Stomach (tissue), 4 donors: ENCODE data around the gene ACP3.
"Not testable (repeated sequence)": the region's sequence is repeated elsewhere in the genome, so short reads cannot be mapped to it uniquely, and the experiment has no call there.

Experiments
- EP300 ChIP-seq: sonication (generic); formaldehyde crosslinking; IDR thresholded peaks from one replicate; pipeline ENCODE4 v1.6.1; 2017; ENCODE audit warnings: antibody characterized with exemption
- POLR2A ChIP-seq, 4 donors: fragments of 450-650 bp; IDR thresholded peaks; one replicate each; pipeline ENCODE4 v1.6.1; 2016; ENCODE audit warnings: antibody characterized with exemption in 4 of 4, control low read depth in 2 of 4, mild to moderate bottlenecking in 1 of 4, moderate library complexity in 1 of 4
- TF ChIP-seq, protein P1 (sequence below), 7 experiments: fragments of 450-650 bp in 4 of 7; fragments of 200-600 bp in 3 of 7; sonication (generic) in 3 of 7; IDR thresholded peaks; one replicate each; pipeline ENCODE4 v1.5.1; 2016 to 2019; ENCODE audit warnings: antibody characterized with exemption in 7 of 7, control low read depth in 2 of 7, mild to moderate bottlenecking in 1 of 7

DNA sequence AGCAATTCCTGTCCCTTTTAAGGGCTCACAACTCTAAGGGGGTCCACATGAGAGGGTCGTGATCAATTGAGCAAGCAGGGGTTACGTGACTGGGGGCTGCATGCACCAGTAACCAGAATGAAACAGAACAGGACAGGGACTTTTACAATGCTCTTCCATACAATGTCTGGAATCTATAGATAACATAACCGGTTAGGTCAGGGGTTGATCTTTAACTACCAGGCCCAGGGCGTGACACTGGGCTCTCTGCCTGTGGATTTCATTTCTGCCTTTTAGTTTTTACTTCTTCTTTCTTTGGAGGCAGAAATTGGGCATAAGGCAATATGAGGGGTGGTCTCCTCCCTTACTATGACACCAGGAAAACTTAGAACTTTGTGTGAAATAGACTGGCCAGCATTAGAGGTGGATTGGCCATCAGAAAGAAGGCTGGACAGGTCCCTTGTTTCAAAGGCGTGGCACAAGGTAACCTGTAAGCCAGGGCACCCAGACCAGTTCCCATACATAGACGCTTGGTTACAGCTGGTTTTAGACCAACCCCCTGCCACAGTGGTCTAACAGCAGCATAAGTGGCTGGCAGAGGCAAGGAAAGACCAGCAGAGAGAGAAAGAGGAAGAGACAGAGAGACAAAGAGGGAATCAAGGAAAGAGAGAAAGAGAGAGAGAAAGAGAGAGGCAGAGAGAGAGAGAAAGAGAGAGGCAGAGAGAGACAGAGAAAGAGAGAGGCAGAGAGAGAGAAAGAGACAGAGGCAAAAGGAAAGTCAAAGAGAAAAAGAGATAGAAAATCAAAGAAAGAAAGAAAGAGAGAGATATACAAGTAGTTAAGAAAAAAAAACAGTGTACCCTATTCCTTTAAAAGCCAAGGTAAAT lies 13.6 kb upstream of the ACP3 start:
- TF ChIP-seq EP300; POLR2A (IDR thresholded peaks at IDR 0.05): not testable (repeated sequence)
- TF ChIP-seq, protein P1, sequence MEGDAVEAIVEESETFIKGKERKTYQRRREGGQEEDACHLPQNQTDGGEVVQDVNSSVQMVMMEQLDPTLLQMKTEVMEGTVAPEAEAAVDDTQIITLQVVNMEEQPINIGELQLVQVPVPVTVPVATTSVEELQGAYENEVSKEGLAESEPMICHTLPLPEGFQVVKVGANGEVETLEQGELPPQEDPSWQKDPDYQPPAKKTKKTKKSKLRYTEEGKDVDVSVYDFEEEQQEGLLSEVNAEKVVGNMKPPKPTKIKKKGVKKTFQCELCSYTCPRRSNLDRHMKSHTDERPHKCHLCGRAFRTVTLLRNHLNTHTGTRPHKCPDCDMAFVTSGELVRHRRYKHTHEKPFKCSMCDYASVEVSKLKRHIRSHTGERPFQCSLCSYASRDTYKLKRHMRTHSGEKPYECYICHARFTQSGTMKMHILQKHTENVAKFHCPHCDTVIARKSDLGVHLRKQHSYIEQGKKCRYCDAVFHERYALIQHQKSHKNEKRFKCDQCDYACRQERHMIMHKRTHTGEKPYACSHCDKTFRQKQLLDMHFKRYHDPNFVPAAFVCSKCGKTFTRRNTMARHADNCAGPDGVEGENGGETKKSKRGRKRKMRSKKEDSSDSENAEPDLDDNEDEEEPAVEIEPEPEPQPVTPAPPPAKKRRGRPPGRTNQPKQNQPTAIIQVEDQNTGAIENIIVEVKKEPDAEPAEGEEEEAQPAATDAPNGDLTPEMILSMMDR (IDR thresholded peaks at IDR 0.05), result not testable (repeated sequence)
